B cell (primary cell): ENCODE results near the gene CD226. TPM values are rescaled to one million over a fixed set of nuclear protein-coding genes. Genes with fewer than 3 reads are reported as not detected.

Experiments
- ATAC-seq: fragments of 200-7000 bp; cut with Tn5 transposase; one replicate; pipeline ENCODE4 v1.10.0; 2021; ENCODE audit warnings: low read depth, mild to moderate bottlenecking, moderate number of reproducible peaks, moderate library complexity
- CTCF ChIA-PET: fragments of 350-600 bp; sonication (Branson Sonifier 250); formaldehyde crosslinking; loops from one replicate; lab custom pipeline; 2021; ENCODE audit warnings: antibody characterized with exemption, inconsistent platforms; lab: Charles Lee
- POLR2A ChIA-PET: fragments of 350-600 bp; sonication (Branson Sonifier 250); formaldehyde crosslinking; loops from one replicate; lab custom pipeline; 2021; ENCODE audit warnings: antibody characterized with exemption; lab: Charles Lee
- DNase-seq: peaks from one replicate; pipeline ENCODE4 v3.0.0; 2013
- H2AFZ ChIP-seq: 2 replicates; pipeline ENCODE4 v1.6.1; 2012; ENCODE audit warnings: mild to moderate bottlenecking, low read depth, low read length; ENCODE audit not compliant: insufficient read depth, poor library complexity, severe bottlenecking
- H3K27ac ChIP-seq, 2 donors: 1 replicate in 1 of 2; 2 replicates in 1 of 2; pipeline ENCODE4 v1.5.1; 2012 to 2013; ENCODE audit warnings: low read length in 2 of 2, mild to moderate bottlenecking in 2 of 2, moderate library complexity in 1 of 2
- H3K27me3 ChIP-seq, 4 experiments: fragments of 200-600 bp in 1 of 4; sonication (generic) in 1 of 4; replicated peaks in 1 of 4; 1 replicate in 2 of 4; 2 replicates in 2 of 4; pipeline versions ENCODE4 v1.6.1 to v1.7.0; 2013 to 2016; ENCODE audit warnings: low read length in 3 of 4, mild to moderate bottlenecking in 2 of 4, mixed read lengths in 1 of 4, moderate library complexity in 1 of 4; ENCODE audit not compliant: insufficient read depth in 4 of 4, control insufficient read depth in 3 of 4; ENCODE audit errors: control extremely low read depth in 1 of 4
- H3K36me3 ChIP-seq, 2 experiments: replicated peaks in 1 of 2; 1 replicate in 1 of 2; 2 replicates in 1 of 2; pipeline versions ENCODE4 v1.6.1 to v1.7.1; 2013; ENCODE audit warnings: low read length in 1 of 2; ENCODE audit not compliant: insufficient read depth in 2 of 2, control insufficient read depth in 1 of 2; ENCODE audit errors: control extremely low read depth in 1 of 2, extremely low read depth in 1 of 2
- H3K4me1 ChIP-seq, 2 donors: fragments of 200-600 bp in 1 of 2; sonication (generic) in 1 of 2; 1 replicate in 1 of 2; 2 replicates in 1 of 2; pipeline versions ENCODE4 v1.5.1 to v1.6.1; 2013 to 2017; ENCODE audit warnings: low read length in 2 of 2; ENCODE audit not compliant: control insufficient read depth in 2 of 2, insufficient read depth in 2 of 2
- H3K4me2 ChIP-seq: replicated peaks from 2 replicates; pipeline ENCODE3; 2012; ENCODE audit warnings: mild to moderate bottlenecking, low read depth, low read length; ENCODE audit not compliant: poor library complexity, severe bottlenecking
- H3K4me3 ChIP-seq, 5 experiments: fragments of 200-600 bp in 1 of 5; sonication (generic) in 1 of 5; 1 replicate in 3 of 5; 2 replicates in 2 of 5; pipeline versions ENCODE4 v1.5.1 to v1.7.0; 2011 to 2016; ENCODE audit warnings: low read length in 4 of 5, mild to moderate bottlenecking in 4 of 5, low read depth in 2 of 5, control low read depth in 1 of 5, moderate library complexity in 1 of 5; ENCODE audit not compliant: insufficient read depth in 1 of 5; ENCODE audit errors: control extremely low read depth in 1 of 5, extremely low read depth in 1 of 5
- H3K79me2 ChIP-seq: fragments of 200-600 bp; sonication (generic); one replicate; pipeline ENCODE4 v1.6.0; 2016; ENCODE audit warnings: low read length; ENCODE audit not compliant: control insufficient read depth, insufficient read depth
- H3K9ac ChIP-seq: fragments of 200-600 bp; sonication (generic); 2 replicates; pipeline ENCODE4 v1.6.1; 2017; ENCODE audit warnings: mild to moderate bottlenecking, low read length, moderate library complexity
- H3K9me3 ChIP-seq, 3 donors: one replicate each; pipeline versions ENCODE4 v1.6.1 to v1.7.1; 2013; ENCODE audit warnings: low read length in 2 of 3; ENCODE audit not compliant: control insufficient read depth in 2 of 3, insufficient read depth in 1 of 3; ENCODE audit errors: control extremely low read depth in 1 of 3
- H4K20me1 ChIP-seq: 2 replicates; pipeline ENCODE4 v1.6.0; 2012; ENCODE audit warnings: mild to moderate bottlenecking, low read length; ENCODE audit not compliant: insufficient read depth, control insufficient read depth, poor library complexity, severe bottlenecking
- H3K27ac Mint-ChIP-seq: one replicate; pipeline ENCODE4 v1.8.0; 2021; ENCODE audit warnings: mixed read lengths
- H3K27me3 Mint-ChIP-seq: one replicate; pipeline ENCODE4 v1.8.0; 2021; ENCODE audit warnings: mixed read lengths
- H3K4me1 Mint-ChIP-seq: one replicate; pipeline ENCODE4 v1.8.0; 2021; ENCODE audit warnings: mixed read lengths
- H3K4me3 Mint-ChIP-seq: one replicate; pipeline ENCODE4 v1.8.0; 2021; ENCODE audit warnings: mixed read lengths
- H3K9me3 Mint-ChIP-seq: one replicate; pipeline ENCODE4 v1.8.0; 2022; ENCODE audit warnings: mixed read lengths; ENCODE audit not compliant: insufficient read depth
- EZH2 ChIP-seq: IDR thresholded peaks from 2 replicates; pipeline ENCODE4 v1.6.1; 2012; ENCODE audit warnings: borderline replicate concordance, low read depth, mild to moderate bottlenecking, moderate library complexity, low read length; ENCODE audit not compliant: insufficient read depth, poor library complexity, severe bottlenecking
- WGBS: methylation state at CpG from one replicate; pipeline ENCODE4 v1.1.5; 2013; ENCODE audit warnings: missing lambda C conversion rate; ENCODE audit not compliant: insufficient coverage; 5-methylcytosine and 5-hydroxymethylcytosine counted together
- intact Hi-C: fragments of 100-400 bp; cut with micrococcal nuclease; formaldehyde crosslinking; loops from one replicate; pipeline ENCODE4 v1.10.0; 2022
- polyA plus RNA-seq: library from polyadenylated mRNA; depleted of rRNA; stranded (reverse); fragments of >200 nt; gene quantifications from 2 replicates; pipeline ENCODE4 v1.2.3, GENCODE V29; 2012
- total RNA-seq, 2 donors: library from RNA; stranded (reverse); fragments of 120-200 nt in 1 of 2; gene quantifications; 1 replicate in 1 of 2; 2 replicates in 1 of 2; pipeline versions ENCODE4 v1.2.3 to v1.2.4, GENCODE V29; 2013 to 2022
- TF ChIP-seq, protein P1 (sequence below): fragments of 200-600 bp; IDR thresholded peaks from one replicate; pipeline ENCODE4 v1.8.0; 2022; ENCODE audit warnings: antibody characterized with exemption, mild to moderate bottlenecking

The CD226 gene
- total and polyA plus RNA-seq, 2 donors (not counting 1 experiment from before 2014, with no cell fraction given) = 0.78 to 2.6 TPM

DNA sequence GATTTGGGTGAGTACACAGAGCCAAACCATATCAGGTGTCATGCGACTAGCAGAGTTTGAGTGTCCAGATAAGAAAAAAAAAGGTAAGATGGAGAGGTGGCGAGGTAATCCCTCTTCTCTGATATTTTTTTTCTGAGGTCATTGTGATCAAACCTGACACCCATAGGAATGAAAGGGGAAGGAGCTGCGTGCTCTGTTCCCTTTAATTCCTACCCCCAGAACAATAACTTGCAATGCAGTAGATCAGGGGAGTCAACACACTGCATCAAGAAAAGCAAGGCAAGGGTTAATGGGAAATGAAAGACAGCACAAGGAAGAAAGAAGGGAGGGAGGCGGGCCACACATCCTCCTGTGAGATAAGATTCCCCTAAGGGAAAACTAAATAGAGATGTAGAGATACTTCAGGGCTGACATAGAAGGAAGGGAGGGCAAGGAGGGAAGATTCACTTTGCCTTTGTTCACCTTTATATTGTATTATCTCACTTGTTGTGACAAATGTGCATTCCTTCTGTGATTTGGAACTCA, 132.8 kb downstream of the CD226 start:
- ChIA-PET CTCF (no interaction called here), POLR2A (no interaction called here)
- Histone ChIP-seq H3K27me3 (no peaks in the 10 kb centered on the region), H3K4me2 (no peak overlapping the region), H3K27ac (no peak overlapping the region), H3K36me3 (no peaks in the 10 kb centered on the region), H2AFZ (no peak overlapping the region), H3K4me1 (no peaks in the 10 kb centered on the region), H3K79me2 (no peaks in the 10 kb centered on the region), H3K4me3 (no peak overlapping the region), H3K9ac (no peak overlapping the region), H3K9me3 (peaks cover 0 to 4% (median 0%) of the 10 kb centered on the region in 3 donors), H4K20me1 (no peaks in the 10 kb centered on the region)
- H3K4me1 Mint-ChIP-seq = no peaks in the 10 kb centered on the region
- H3K9me3 Mint-ChIP-seq = no peaks in the 10 kb centered on the region
- intact Hi-C loops = no loop called here
- H3K4me3 Mint-ChIP-seq = no peak overlapping the region
- no peak for TF ChIP-seq EZH2
- 60% methylated on average over 1 of the region's 4 CpGs for WGBS
- ATAC-seq = no peak
- no peaks in the 10 kb centered on the region for H3K27me3 Mint-ChIP-seq
- H3K27ac Mint-ChIP-seq = no peak overlapping the region
- no peak for DNase-seq

DNA sequence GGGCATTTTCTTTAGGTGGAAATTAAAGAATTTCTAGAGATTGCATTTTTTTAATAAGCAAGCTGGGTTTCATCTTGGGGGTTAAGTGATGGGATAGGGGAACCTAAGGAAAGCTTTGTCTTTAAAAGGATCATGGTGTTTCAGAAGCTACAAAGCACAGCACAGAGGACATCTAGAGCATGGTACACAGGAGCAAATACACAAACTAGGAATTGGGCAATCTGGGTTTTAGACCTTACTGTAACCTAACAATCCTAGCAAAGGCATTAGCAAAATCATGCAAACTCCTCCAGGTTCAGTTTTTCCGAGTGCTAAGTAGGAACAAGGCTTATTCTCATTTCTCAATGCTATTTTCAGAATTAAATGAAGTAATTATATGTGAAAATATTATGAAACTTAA, 134.1 kb downstream of the CD226 start:
- no peaks in the 10 kb centered on the region for H3K9me3 Mint-ChIP-seq
- Histone ChIP-seq H3K9ac (no peak overlapping the region), H3K4me2 (no peak overlapping the region), H3K9me3 (no peaks in the 10 kb centered on the region), H3K4me3 (no peak overlapping the region), H4K20me1 (no peaks in the 10 kb centered on the region), H3K27me3 (no peaks in the 10 kb centered on the region), H3K4me1 (no peaks in the 10 kb centered on the region), H3K36me3 (no peaks in the 10 kb centered on the region), H3K27ac (no peak overlapping the region), H3K79me2 (no peaks in the 10 kb centered on the region), H2AFZ (no peak overlapping the region)
- POLR2A ChIA-PET = no interaction called here
- no peaks in the 10 kb centered on the region for H3K4me1 Mint-ChIP-seq
- ATAC-seq = no peak
- H3K27ac Mint-ChIP-seq = no peak overlapping the region
- TF ChIP-seq, protein P1, sequence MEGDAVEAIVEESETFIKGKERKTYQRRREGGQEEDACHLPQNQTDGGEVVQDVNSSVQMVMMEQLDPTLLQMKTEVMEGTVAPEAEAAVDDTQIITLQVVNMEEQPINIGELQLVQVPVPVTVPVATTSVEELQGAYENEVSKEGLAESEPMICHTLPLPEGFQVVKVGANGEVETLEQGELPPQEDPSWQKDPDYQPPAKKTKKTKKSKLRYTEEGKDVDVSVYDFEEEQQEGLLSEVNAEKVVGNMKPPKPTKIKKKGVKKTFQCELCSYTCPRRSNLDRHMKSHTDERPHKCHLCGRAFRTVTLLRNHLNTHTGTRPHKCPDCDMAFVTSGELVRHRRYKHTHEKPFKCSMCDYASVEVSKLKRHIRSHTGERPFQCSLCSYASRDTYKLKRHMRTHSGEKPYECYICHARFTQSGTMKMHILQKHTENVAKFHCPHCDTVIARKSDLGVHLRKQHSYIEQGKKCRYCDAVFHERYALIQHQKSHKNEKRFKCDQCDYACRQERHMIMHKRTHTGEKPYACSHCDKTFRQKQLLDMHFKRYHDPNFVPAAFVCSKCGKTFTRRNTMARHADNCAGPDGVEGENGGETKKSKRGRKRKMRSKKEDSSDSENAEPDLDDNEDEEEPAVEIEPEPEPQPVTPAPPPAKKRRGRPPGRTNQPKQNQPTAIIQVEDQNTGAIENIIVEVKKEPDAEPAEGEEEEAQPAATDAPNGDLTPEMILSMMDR = no peak
- no peak for TF ChIP-seq EZH2
- H3K27me3 Mint-ChIP-seq = peaks cover 3% of the 10 kb centered on the region
- no CpG with 5 or more reads among the region's 1 CpG for WGBS
- intact Hi-C loops = no loop called here
- CTCF ChIA-PET = no interaction called here
- DNase-seq = no peak
- no peak overlapping the region for H3K4me3 Mint-ChIP-seq
